ENCODE data around the gene WDR20. TPM values are rescaled to one million over a fixed set of nuclear protein-coding genes. Genes with fewer than 3 reads are reported as not detected.

Gene WDR20
- total and polyA plus RNA-seq, 2 of the 8 experiments (the other 6 are each of a cell fraction or from before 2014, with no cell fraction given), result 11.2 to 26.7 TPM

DNA sequence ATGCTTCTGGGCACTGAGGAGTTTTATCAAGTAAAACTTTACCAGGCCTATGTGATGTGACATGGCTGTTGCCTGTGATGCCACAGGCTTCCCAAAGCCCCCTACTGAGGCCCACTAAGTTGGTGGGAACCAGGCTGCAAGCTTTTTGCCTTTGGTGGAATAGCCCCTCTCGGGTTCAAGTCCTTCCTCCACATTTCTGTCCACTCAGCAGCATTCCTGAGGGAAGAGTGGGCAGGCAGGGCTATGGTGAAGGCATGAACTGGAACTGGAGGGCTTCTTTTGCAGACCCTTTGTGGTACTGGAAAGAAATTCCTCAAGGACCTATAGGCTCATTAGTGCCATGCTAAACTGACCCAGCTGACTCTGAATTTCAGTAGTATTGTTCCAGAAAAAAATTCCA, 48.5 kb downstream of the WDR20 start:
- H4K91ac ChIP-seq (replicated peaks; ENCODE audit: insufficient read length, low read length), result no peak overlapping the region
- H4K8ac ChIP-seq (ENCODE audit: extremely low read depth, insufficient read depth, low read length), result no peak overlapping the region
- no peak for TF ChIP-seq HDAC2 (IDR thresholded peaks at IDR 0.05; ENCODE audit: borderline replicate concordance in 1 of 2, low read depth in 2 of 2, low read length in 2 of 2)
- no peak for TF ChIP-seq CEBPB (IDR thresholded peaks at IDR 0.05; ENCODE audit: low read depth, low read length)
- no peak for TF ChIP-seq KDM1A (IDR thresholded peaks at IDR 0.05; ENCODE audit: borderline replicate concordance, low read length)
- no peak for TF ChIP-seq CTCF (IDR thresholded peaks at IDR 0.05; ENCODE audit: control extremely low read depth in 1 of 3, insufficient read depth in 1 of 3, low read depth in 1 of 3, low read length in 3 of 3)
- no peak for TF ChIP-seq BRCA1 (IDR thresholded peaks at IDR 0.05; ENCODE audit: low read depth, low read length)
- TF ChIP-seq GTF2F1 (IDR thresholded peaks at IDR 0.05; ENCODE audit: borderline replicate concordance, low read depth, low read length), result no peak
- no peak for TF ChIP-seq CHD1 (IDR thresholded peaks at IDR 0.05; ENCODE audit: low read depth, low read length)
- TF ChIP-seq RFX5 (IDR thresholded peaks at IDR 0.05; ENCODE audit: borderline replicate concordance, low read depth, low read length), result no peak
- no peak for TF ChIP-seq SP2 (IDR thresholded peaks at IDR 0.05; ENCODE audit: low read length)
- TF ChIP-seq CHD2 (IDR thresholded peaks at IDR 0.05; ENCODE audit: low read length), result no peak
- WGBS, 2 experiments (ENCODE audit: extremely low coverage in 1 of 2, insufficient coverage in 1 of 2, insufficient read length in 1 of 2, insufficient replicate concordance in 2 of 2, low coverage in 1 of 2, low lambda C conversion rate in 2 of 2, missing lambda C conversion rate in 1 of 2), result 100% methylated on average over 1 of the region's 1 CpG; no CpG with 5 or more reads in 1 of the 2 experiments
- FAIRE-seq (no peak), DNase-seq (ENCODE audit: low read depth in 1 of 2, low spot score in 2 of 2) (no peak)
- H3K36me3 ChIP-seq (ENCODE audit: control insufficient read depth in 2 of 4, insufficient read depth in 4 of 4, low read length in 3 of 4), result no peaks in the 10 kb centered on the region
- H3K9me3 ChIP-seq (ENCODE audit: insufficient read depth in 2 of 2, low read depth in 1 of 2, low read length in 1 of 2), result no peaks in the 10 kb centered on the region
- H3K14ac ChIP-seq (ENCODE audit: insufficient read length), result no peak overlapping the region
- no peak overlapping the region for H3K9ac ChIP-seq (replicated peaks in 1 of 4; ENCODE audit: extremely low read depth in 1 of 4, low read depth in 3 of 4, low read length in 3 of 4)
- peaks cover 0 to 75% of the 10 kb centered on the region in 2 experiments; a peak in 2 of 4 replicates for H3K79me2 ChIP-seq (ENCODE audit: control insufficient read depth in 1 of 2, insufficient read depth in 2 of 2, low read length in 2 of 2)
- H3K27me3 ChIP-seq (replicated peaks in 1 of 4; ENCODE audit: control insufficient read depth in 3 of 4, extremely low read depth in 1 of 4, insufficient read depth in 3 of 4, low read length in 3 of 4), result no peaks in the 10 kb centered on the region
- H3K18ac ChIP-seq (ENCODE audit: extremely low read depth, low read length), result no peak overlapping the region
- H2BK5ac ChIP-seq (ENCODE audit: low read depth, low read length), result no peak overlapping the region
- H2AFZ ChIP-seq (ENCODE audit: low read length), result no peak overlapping the region
- H4K5ac ChIP-seq (ENCODE audit: insufficient read length, low read depth, low read length), result no peak overlapping the region
- no peak overlapping the region for H3K23ac ChIP-seq (ENCODE audit: insufficient read length)
- peaks cover 14% of the 10 kb centered on the region for H3K79me1 ChIP-seq (ENCODE audit: low read depth, low read length)
- ChIA-PET CTCF (ENCODE audit: partially characterized antibody) (interaction anchor here (0.8 to 1.7 kb wide), 5 partner anchors 9 to 92 kb away, joined by 3 to 7 read pairs (median 5); no protein-coding TSS in a partner anchor), POLR2A (ENCODE audit: partially characterized antibody) (interaction anchor here (1.2 kb wide), 1 partner anchor 12 kb away, joined by 4 read pairs; no protein-coding TSS in a partner anchor)
- H2BK12ac ChIP-seq (ENCODE audit: low read depth, low read length), result no peak overlapping the region
- no peak overlapping the region for H2BK120ac ChIP-seq (replicated peaks; ENCODE audit: low read depth, low read length)
- H3K27ac ChIP-seq (ENCODE audit: low read depth, low read length), result no peak overlapping the region
- H2BK20ac ChIP-seq (ENCODE audit: low read length), result no peak overlapping the region
- H3K23me2 ChIP-seq (ENCODE audit: low read depth, low read length), result no peaks in the 10 kb centered on the region
- no peak overlapping the region for H3K4me3 ChIP-seq (ENCODE audit: extremely low read depth in 1 of 4, insufficient read depth in 2 of 4, low read depth in 3 of 4, low read length in 4 of 4)
- no peak overlapping the region for H3K56ac ChIP-seq (replicated peaks; ENCODE audit: insufficient read length, low read depth, low read length)
- peaks cover 0 to 7% of the 10 kb centered on the region in 2 experiments for H4K20me1 ChIP-seq (replicated peaks in 1 of 2; ENCODE audit: control insufficient read depth in 1 of 2, insufficient read depth in 2 of 2, low read length in 2 of 2)
- H3K4me2 ChIP-seq (ENCODE audit: insufficient read depth in 1 of 2, low read depth in 2 of 2, low read length in 2 of 2), result no peak overlapping the region
- H2AK5ac ChIP-seq (ENCODE audit: low read depth, low read length), result no peak overlapping the region; the same call in 1 of the 2 replicates
- no peak overlapping the region for H3K4ac ChIP-seq (replicated peaks; ENCODE audit: insufficient read length, low read depth, low read length)
- H2BK15ac ChIP-seq (ENCODE audit: low read length), result no peak overlapping the region
- H3K4me1 ChIP-seq (replicated peaks in 1 of 4; ENCODE audit: control insufficient read depth in 3 of 4, insufficient read depth in 4 of 4, low read length in 3 of 4), result peaks cover 0 to 3% (median 2%) of the 10 kb centered on the region in 4 experiments; a peak in 4 of 7 replicates
